Liver (tissue), 9 donors: ENCODE measurements around the gene CACNA2D1. TPM values are rescaled to one million over a fixed set of nuclear protein-coding genes. Genes with fewer than 3 reads are reported as not detected.

Experiments used
- DNase-seq: peaks from one replicate; pipeline ENCODE4 v3.0.0-alpha.2; 2017; ENCODE audit warnings: low spot score
- H3K27ac ChIP-seq, 2 donors: one replicate each; pipeline ENCODE4 v1.7.0; 2013; ENCODE audit warnings: inconsistent platforms in 2 of 2, low read length in 2 of 2, control low read depth in 1 of 2, low read depth in 1 of 2, mild to moderate bottlenecking in 1 of 2
- H3K27me3 ChIP-seq, 4 donors: one replicate each; pipeline versions ENCODE4 v1.6.1 to v1.7.0; 2013; ENCODE audit warnings: low read length in 3 of 4, inconsistent platforms in 1 of 4, mild to moderate bottlenecking in 1 of 4, moderate library complexity in 1 of 4; ENCODE audit not compliant: control insufficient read depth in 4 of 4, insufficient read depth in 4 of 4
- H3K36me3 ChIP-seq, 4 donors: one replicate each; pipeline versions ENCODE4 v1.6.1 to v1.7.0; 2013; ENCODE audit warnings: low read length in 3 of 4, mild to moderate bottlenecking in 3 of 4, low read depth in 1 of 4, moderate library complexity in 1 of 4; ENCODE audit not compliant: control insufficient read depth in 4 of 4, insufficient read depth in 3 of 4
- H3K4me1 ChIP-seq, 4 donors: one replicate each; pipeline versions ENCODE4 v1.6.1 to v1.7.0; 2013; ENCODE audit warnings: low read length in 3 of 4, mild to moderate bottlenecking in 3 of 4, moderate library complexity in 1 of 4; ENCODE audit not compliant: control insufficient read depth in 4 of 4, insufficient read depth in 4 of 4
- H3K4me3 ChIP-seq, 3 donors: one replicate each; pipeline versions ENCODE4 v1.6.1 to v1.7.0; 2013; ENCODE audit warnings: low read length in 3 of 3, control low read depth in 1 of 3, low read depth in 1 of 3, mild to moderate bottlenecking in 1 of 3
- H3K9ac ChIP-seq, 2 donors: one replicate each; pipeline ENCODE4 v1.7.0; 2013; ENCODE audit warnings: low read length in 2 of 2, mild to moderate bottlenecking in 2 of 2, moderate library complexity in 2 of 2, control low read depth in 1 of 2, low read depth in 1 of 2
- H3K9me3 ChIP-seq, 4 donors: one replicate each; pipeline versions ENCODE4 v1.6.1 to v1.7.0; 2013; ENCODE audit warnings: low read length in 3 of 4; ENCODE audit not compliant: control insufficient read depth in 4 of 4
- CTCF ChIP-seq: fragments of 150-350 bp; IDR thresholded peaks from 2 replicates; pipeline ENCODE4 v1.5.1; 2017; ENCODE audit warnings: improper control_type of control experiment, low read depth, low read length; ENCODE audit not compliant: missing input control
- EGR1 ChIP-seq, 2 donors: IDR thresholded peaks; 2 replicates each; pipeline ENCODE4 v1.6.1; 2016 to 2018; ENCODE audit warnings: antibody characterized with exemption in 2 of 2, low read depth in 2 of 2
- FOXA1 ChIP-seq: IDR thresholded peaks from 2 replicates; pipeline ENCODE4 v1.6.1; 2016; ENCODE audit warnings: antibody characterized with exemption
- FOXA2 ChIP-seq: IDR thresholded peaks from 2 replicates; pipeline ENCODE4 v1.6.1; 2016; ENCODE audit warnings: antibody characterized with exemption
- GABPA ChIP-seq, 2 donors: IDR thresholded peaks in 1 of 2; conservative IDR thresholded peaks in 1 of 2; 2 replicates each; pipeline ENCODE4 v1.6.1; 2016; ENCODE audit warnings: antibody characterized with exemption in 2 of 2, mild to moderate bottlenecking in 1 of 2, moderate library complexity in 1 of 2
- HNF4A ChIP-seq, 2 donors: conservative IDR thresholded peaks; 2 replicates each; pipeline ENCODE4 v1.6.1; 2016; ENCODE audit warnings: antibody characterized with exemption in 2 of 2, mild to moderate bottlenecking in 2 of 2
- HNF4G ChIP-seq: IDR thresholded peaks from 2 replicates; pipeline ENCODE4 v1.6.1; 2016; ENCODE audit warnings: antibody characterized with exemption
- JUND ChIP-seq, 2 donors: IDR thresholded peaks; 2 replicates each; pipeline ENCODE4 v1.6.1; 2016; ENCODE audit warnings: antibody characterized with exemption in 2 of 2
- RAD21 ChIP-seq, 2 donors: IDR thresholded peaks; 2 replicates each; pipeline ENCODE4 v1.6.1; 2016; ENCODE audit warnings: antibody characterized with exemption in 2 of 2, mild to moderate bottlenecking in 2 of 2
- REST ChIP-seq: IDR thresholded peaks from 2 replicates; pipeline ENCODE4 v1.6.1; 2016; ENCODE audit warnings: antibody characterized with exemption, mild to moderate bottlenecking
- RXRA ChIP-seq, 2 donors: IDR thresholded peaks; 2 replicates each; pipeline ENCODE4 v1.6.1; 2017 to 2018; ENCODE audit warnings: antibody characterized with exemption in 2 of 2, mild to moderate bottlenecking in 1 of 2
- SP1 ChIP-seq: IDR thresholded peaks from 2 replicates; pipeline ENCODE4 v1.6.1; 2018; ENCODE audit warnings: antibody characterized with exemption, mild to moderate bottlenecking
- TAF1 ChIP-seq: conservative IDR thresholded peaks from 2 replicates; pipeline ENCODE4 v1.6.1; 2016; ENCODE audit warnings: antibody characterized with exemption, mild to moderate bottlenecking
- YY1 ChIP-seq: IDR thresholded peaks from 2 replicates; pipeline ENCODE4 v1.6.1; 2016; ENCODE audit warnings: antibody characterized with exemption, mild to moderate bottlenecking
- WGBS: extraction: QIAGEN DNeasy Blood & Tissue Kit; methylation state at CpG from one replicate; pipeline ENCODE4 v1.1.7; 2013; 5-methylcytosine and 5-hydroxymethylcytosine counted together
- polyA plus RNA-seq, 2 donors: library from polyadenylated mRNA; stranded (reverse) in 1 of 2; unstranded in 1 of 2; fragments of 200-250 nt in 1 of 2; fragments of >200 nt in 1 of 2; fragmentation: Nextera tagmentation in 1 of 2; extraction: Ambion mirVana in 1 of 2; gene quantifications; one replicate each; pipeline versions ENCODE4 v1.2.1 to v1.2.3, GENCODE V29; 2013 to 2015
- total RNA-seq, 2 donors: library from RNA; depleted of rRNA; stranded (reverse); fragments of >200 nt; gene quantifications; one replicate each; pipeline ENCODE4 v1.2.3, GENCODE V29; 2014
- TF ChIP-seq, protein P1 (sequence below): IDR thresholded peaks from 2 replicates; pipeline ENCODE4 v1.6.1; 2016; ENCODE audit warnings: antibody characterized with exemption
- TF ChIP-seq, protein P2 (sequence below): IDR thresholded peaks from 2 replicates; pipeline ENCODE4 v1.6.1; 2016; ENCODE audit warnings: antibody characterized with exemption
- donor health status: healthy.
- donor health status: healthy.
- donor health status: healthy.
- donor health status: healthy.
- donor health status: healthy.

The CACNA2D1 gene
- total and polyA plus RNA-seq, 4 donors, result 0.42 to 2.3 (median 0.94) TPM

DNA sequence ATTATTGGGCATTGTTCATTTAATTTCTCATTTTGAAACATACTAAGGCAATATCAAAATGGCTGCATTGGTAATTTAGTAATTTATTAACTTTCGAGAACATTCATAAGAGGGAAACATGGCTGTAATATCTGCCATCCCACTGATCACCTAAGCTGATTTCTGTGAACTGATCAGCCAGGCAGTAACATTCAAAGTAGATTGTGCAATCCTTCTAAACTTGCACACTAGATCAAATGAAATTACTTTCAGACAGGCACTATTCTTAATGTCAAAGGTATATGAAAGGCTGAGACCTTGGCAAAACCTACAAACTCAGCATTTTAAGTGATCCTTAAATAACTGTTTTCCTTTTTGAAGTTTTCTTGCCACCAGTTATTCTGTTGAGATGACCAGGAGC lies 290.7 kb downstream of the CACNA2D1 start:
- WGBS, result 86% methylated on average over 1 of the region's 1 CpG
- DNase-seq, result no peak
- Histone ChIP-seq H3K4me3 (no peak overlapping the region), H3K4me1 (no peaks in the 10 kb centered on the region), H3K9me3 (no peaks in the 10 kb centered on the region), H3K27ac (no peak overlapping the region), H3K36me3 (no peaks in the 10 kb centered on the region), H3K27me3 (no peaks in the 10 kb centered on the region), H3K9ac (no peak overlapping the region)
- TF ChIP-seq HNF4G, result no peak
- no peak for TF ChIP-seq RAD21 (IDR thresholded peaks at IDR 0.05)

DNA sequence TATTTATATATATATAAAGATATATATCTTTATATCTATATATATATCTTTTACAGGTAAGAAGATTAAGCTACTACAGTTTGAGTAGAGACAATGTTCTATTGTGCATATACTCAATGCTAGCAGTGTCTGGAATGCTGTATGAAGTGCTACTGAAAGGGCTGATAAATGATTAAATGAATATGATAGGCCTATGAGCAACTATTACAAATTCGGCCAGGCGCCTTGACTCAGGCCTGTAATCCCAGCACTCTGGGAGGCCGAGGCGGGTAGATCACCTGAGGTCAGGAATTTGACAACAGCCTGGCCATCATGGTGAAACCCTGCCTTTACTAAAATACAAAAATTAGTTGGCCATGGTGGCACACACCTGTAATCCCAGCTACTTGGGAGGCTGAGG lies 297.1 kb downstream of the CACNA2D1 start:
- Histone ChIP-seq H3K36me3 (no peaks in the 10 kb centered on the region), H3K27ac (no peak overlapping the region), H3K9me3 (no peaks in the 10 kb centered on the region), H3K27me3 (no peaks in the 10 kb centered on the region), H3K9ac (no peak overlapping the region), H3K4me1 (no peaks in the 10 kb centered on the region), H3K4me3 (no peak overlapping the region)
- DNase-seq, result no peak
- 93% methylated on average over 4 of the region's 4 CpGs for WGBS
- no peak for TF ChIP-seq RXRA (IDR thresholded peaks at IDR 0.05)
- no peak for TF ChIP-seq JUND (IDR thresholded peaks at IDR 0.05)
- TF ChIP-seq REST, result no peak
- TF ChIP-seq SP1, result no peak
- TF ChIP-seq HNF4G, result no peak
- TF ChIP-seq, protein P1, sequence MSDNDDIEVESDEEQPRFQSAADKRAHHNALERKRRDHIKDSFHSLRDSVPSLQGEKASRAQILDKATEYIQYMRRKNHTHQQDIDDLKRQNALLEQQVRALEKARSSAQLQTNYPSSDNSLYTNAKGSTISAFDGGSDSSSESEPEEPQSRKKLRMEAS, result no peak
- TF ChIP-seq YY1, result no peak
- TF ChIP-seq CTCF, result no peak
- TF ChIP-seq HNF4A (conservative IDR thresholded peaks at IDR 0.05), result no peak
- TF ChIP-seq FOXA2, result no peak
- no peak for TF ChIP-seq GABPA (IDR thresholded peaks at IDR 0.05 in 1 of 2, conservative IDR thresholded peaks at IDR 0.05 in 1 of 2)

DNA sequence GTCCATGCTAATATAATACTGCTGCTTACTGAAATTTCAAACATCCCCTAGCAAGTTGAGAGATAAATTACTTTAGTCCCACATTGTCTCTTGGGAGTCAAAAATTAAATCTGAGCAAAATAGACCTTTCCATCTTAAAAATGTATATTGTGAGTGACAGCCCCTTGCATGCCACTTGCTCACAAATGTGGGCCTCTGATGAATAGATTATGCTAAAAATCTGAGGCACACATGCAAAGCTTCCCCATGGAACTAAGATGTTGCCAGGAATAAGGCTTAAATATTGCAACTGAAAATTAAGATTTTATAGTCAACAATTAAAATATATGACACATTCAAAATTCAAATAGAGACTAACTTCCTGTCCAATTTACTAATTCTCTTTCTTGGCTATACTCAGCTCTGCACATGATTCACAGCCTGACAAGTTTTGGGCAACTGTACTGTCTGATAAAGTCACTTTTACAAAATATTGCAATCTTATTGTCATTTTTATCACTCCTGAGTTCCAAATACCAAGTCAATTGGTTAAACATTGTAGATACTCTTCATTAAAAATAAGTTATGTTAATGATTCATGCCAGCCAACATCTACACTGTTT lies 301.2 kb downstream of the CACNA2D1 start:
- no peak overlapping the region for H3K27ac ChIP-seq
- no peak for DNase-seq
- no peak overlapping the region for H3K4me3 ChIP-seq
- H3K4me1 ChIP-seq, result no peaks in the 10 kb centered on the region
- H3K9ac ChIP-seq, result no peak overlapping the region
- no peaks in the 10 kb centered on the region for H3K36me3 ChIP-seq
- no peaks in the 10 kb centered on the region for H3K9me3 ChIP-seq
- peaks cover 0 to 3% (median 0%) of the 10 kb centered on the region in 4 donors for H3K27me3 ChIP-seq
- TF ChIP-seq RXRA (IDR thresholded peaks at IDR 0.05), result no peak
- TF ChIP-seq, protein P1, result no peak
- TF ChIP-seq JUND (IDR thresholded peaks at IDR 0.05), result no peak
- TF ChIP-seq, protein P2, sequence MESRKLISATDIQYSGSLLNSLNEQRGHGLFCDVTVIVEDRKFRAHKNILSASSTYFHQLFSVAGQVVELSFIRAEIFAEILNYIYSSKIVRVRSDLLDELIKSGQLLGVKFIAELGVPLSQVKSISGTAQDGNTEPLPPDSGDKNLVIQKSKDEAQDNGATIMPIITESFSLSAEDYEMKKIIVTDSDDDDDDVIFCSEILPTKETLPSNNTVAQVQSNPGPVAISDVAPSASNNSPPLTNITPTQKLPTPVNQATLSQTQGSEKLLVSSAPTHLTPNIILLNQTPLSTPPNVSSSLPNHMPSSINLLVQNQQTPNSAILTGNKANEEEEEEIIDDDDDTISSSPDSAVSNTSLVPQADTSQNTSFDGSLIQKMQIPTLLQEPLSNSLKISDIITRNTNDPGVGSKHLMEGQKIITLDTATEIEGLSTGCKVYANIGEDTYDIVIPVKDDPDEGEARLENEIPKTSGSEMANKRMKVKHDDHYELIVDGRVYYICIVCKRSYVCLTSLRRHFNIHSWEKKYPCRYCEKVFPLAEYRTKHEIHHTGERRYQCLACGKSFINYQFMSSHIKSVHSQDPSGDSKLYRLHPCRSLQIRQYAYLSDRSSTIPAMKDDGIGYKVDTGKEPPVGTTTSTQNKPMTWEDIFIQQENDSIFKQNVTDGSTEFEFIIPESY, result no peak
- TF ChIP-seq HNF4G, result no peak
- TF ChIP-seq FOXA1, result no peak
- no peak for TF ChIP-seq RAD21 (IDR thresholded peaks at IDR 0.05)
- TF ChIP-seq TAF1, result no peak
- no peak for TF ChIP-seq GABPA (IDR thresholded peaks at IDR 0.05 in 1 of 2, conservative IDR thresholded peaks at IDR 0.05 in 1 of 2)
- TF ChIP-seq EGR1 (IDR thresholded peaks at IDR 0.05; ENCODE audit: low read depth in 2 of 2), result no peak
- TF ChIP-seq SP1, result no peak
- TF ChIP-seq FOXA2, result no peak
